HEK293 (cell line): ENCODE results near the gene SPTLC3.

Experiments used
- CTCF ChIA-PET: fragments of 350-600 bp; formaldehyde crosslinking; extraction: SDS; loops from one replicate; lab custom pipeline; 2021; ENCODE audit warnings: antibody characterized with exemption; lab: Yijun Ruan, JAX
- POLR2A ChIA-PET: fragments of 300-600 bp; formaldehyde crosslinking; extraction: SDS; loops from one replicate; lab custom pipeline; 2020; ENCODE audit warnings: antibody characterized with exemption, inconsistent platforms; lab: Yijun Ruan, JAX
- H3K27ac ChIP-seq: fragments of 200-500 bp; sonication (Bioruptor generic); 2 replicates; pipeline ENCODE4 v1.5.1; 2014; ENCODE audit warnings: low read depth, low read length, control low read depth, inconsistent platforms; ENCODE audit errors: extremely low read depth
- H3K36me3 ChIP-seq, 2 experiments: fragments of 200-500 bp in 1 of 2; sonication (Bioruptor generic) in 1 of 2; 1 replicate in 1 of 2; 2 replicates in 1 of 2; pipeline ENCODE4 v1.5.1; 2014 to 2017; ENCODE audit warnings: inconsistent platforms in 2 of 2, low read length in 2 of 2; ENCODE audit not compliant: control insufficient read depth in 2 of 2, insufficient read depth in 1 of 2
- H3K4me1 ChIP-seq: fragments of 200-500 bp; sonication (Bioruptor generic); 2 replicates; pipeline ENCODE4 v1.5.1; 2014; ENCODE audit warnings: mild to moderate bottlenecking, low read length, inconsistent platforms; ENCODE audit not compliant: control insufficient read depth, insufficient read depth
- H3K4me3 ChIP-seq: 2 replicates; pipeline ENCODE4 v1.5.1; 2011; ENCODE audit warnings: low read depth, mild to moderate bottlenecking, control low read depth, low read length, moderate library complexity
- H3K9me3 ChIP-seq: fragments of 200-500 bp; sonication (Bioruptor generic); 2 replicates; pipeline ENCODE4 v1.5.1; 2014; ENCODE audit warnings: low read depth, low read length, inconsistent platforms; ENCODE audit not compliant: control insufficient read depth, insufficient read depth
- CTCF ChIP-seq: fragments of 450-650 bp; formaldehyde crosslinking; IDR thresholded peaks from 2 replicates; pipeline ENCODE4 v1.5.1; 2016; ENCODE audit warnings: missing biosample characterization, missing genetic modification characterization
- GLIS2 ChIP-seq: fragments of 450-650 bp; formaldehyde crosslinking; IDR thresholded peaks from 2 replicates; pipeline ENCODE4 v1.5.1; 2016; ENCODE audit warnings: missing biosample characterization, missing genetic modification characterization
- MYNN ChIP-seq: fragments of 450-650 bp; formaldehyde crosslinking; IDR thresholded peaks from 2 replicates; pipeline ENCODE4 v1.5.1; 2016; ENCODE audit warnings: missing biosample characterization, missing genetic modification characterization, borderline replicate concordance
- OVOL3 ChIP-seq: fragments of 450-650 bp; formaldehyde crosslinking; IDR thresholded peaks from 2 replicates; pipeline ENCODE4 v1.5.1; 2016; ENCODE audit warnings: missing biosample characterization, missing genetic modification characterization
- PRDM1 ChIP-seq: fragments of 450-650 bp; formaldehyde crosslinking; IDR thresholded peaks from 2 replicates; pipeline ENCODE4; 2016; ENCODE audit warnings: missing biosample characterization, missing genetic modification characterization
- RBAK ChIP-seq: fragments of 450-650 bp; formaldehyde crosslinking; IDR thresholded peaks from 2 replicates; pipeline ENCODE4 v1.5.1; 2016; ENCODE audit warnings: missing biosample characterization, missing genetic modification characterization
- REPIN1 ChIP-seq: fragments of 450-650 bp; formaldehyde crosslinking; IDR thresholded peaks from 2 replicates; pipeline ENCODE4 v1.5.1; 2017; ENCODE audit warnings: missing biosample characterization, missing genetic modification characterization, low read depth
- SETDB1 ChIP-seq: IDR thresholded peaks from one replicate; pipeline ENCODE4 v1.6.1; 2017; ENCODE audit warnings: mild to moderate bottlenecking, low read length, moderate library complexity, mixed read lengths; ENCODE audit not compliant: insufficient read length
- ZBTB7A ChIP-seq: fragments of 450-650 bp; formaldehyde crosslinking; IDR thresholded peaks from 2 replicates; pipeline ENCODE4 v1.5.1; 2016; ENCODE audit warnings: low read depth, missing biosample characterization, missing genetic modification characterization
- ZNF148 ChIP-seq: fragments of 450-650 bp; formaldehyde crosslinking; IDR thresholded peaks from 2 replicates; pipeline ENCODE4 v1.5.0; 2017; ENCODE audit warnings: missing biosample characterization, missing genetic modification characterization, borderline replicate concordance
- ZNF202 ChIP-seq: fragments of 450-650 bp; formaldehyde crosslinking; IDR thresholded peaks from 2 replicates; pipeline ENCODE4 v1.5.1; 2016; ENCODE audit warnings: missing biosample characterization, missing genetic modification characterization, borderline replicate concordance
- ZNF248 ChIP-seq: fragments of 450-650 bp; formaldehyde crosslinking; IDR thresholded peaks from 2 replicates; pipeline ENCODE4 v1.5.1; 2017; ENCODE audit warnings: missing biosample characterization, missing genetic modification characterization
- ZNF561 ChIP-seq: fragments of 450-650 bp; IDR thresholded peaks from 2 replicates; pipeline ENCODE4 v1.5.1; 2018; ENCODE audit warnings: missing biosample characterization, missing genetic modification characterization, borderline replicate concordance
- ZNF624 ChIP-seq: fragments of 450-650 bp; formaldehyde crosslinking; IDR thresholded peaks from 2 replicates; pipeline ENCODE4 v1.5.1; 2017; ENCODE audit warnings: missing biosample characterization, missing genetic modification characterization
- ZNF639 ChIP-seq: fragments of 450-650 bp; formaldehyde crosslinking; IDR thresholded peaks from 2 replicates; pipeline ENCODE4 v1.5.1; 2016; ENCODE audit warnings: missing biosample characterization, missing genetic modification characterization
- ZSCAN30 ChIP-seq: fragments of 450-650 bp; IDR thresholded peaks from 2 replicates; pipeline ENCODE4 v1.5.1; 2018; ENCODE audit warnings: missing biosample characterization, mild to moderate bottlenecking, missing genetic modification characterization, moderate library complexity
- TF ChIP-seq, protein P1 (sequence below): IDR thresholded peaks from 2 replicates; pipeline ENCODE4 v1.6.1; 2011; ENCODE audit warnings: mild to moderate bottlenecking, low read depth, low read length, borderline replicate concordance
- TF ChIP-seq, protein P2 (sequence below): fragments of 450-650 bp; formaldehyde crosslinking; IDR thresholded peaks from 2 replicates; pipeline ENCODE4 v1.5.1; 2016; ENCODE audit warnings: missing biosample characterization, missing genetic modification characterization, low read depth
- TF ChIP-seq, protein P3 (sequence below): fragments of 450-650 bp; formaldehyde crosslinking; IDR thresholded peaks from 2 replicates; pipeline ENCODE4 v1.5.1; 2017; ENCODE audit warnings: missing biosample characterization, missing genetic modification characterization
- TF ChIP-seq, protein P4 (sequence below): fragments of 450-650 bp; formaldehyde crosslinking; IDR thresholded peaks from 2 replicates; pipeline ENCODE4 v1.5.1; 2016; ENCODE audit warnings: missing biosample characterization, missing genetic modification characterization

The SPTLC3 gene

GRCh38 chr20:13170771-13171170 is 162.0 kb downstream of the SPTLC3 start:
- H3K27ac ChIP-seq = no peak overlapping the region
- no peaks in the 10 kb centered on the region for H3K4me1 ChIP-seq
- H3K36me3 ChIP-seq = no peaks in the 10 kb centered on the region
- TF ChIP-seq, protein P1, sequence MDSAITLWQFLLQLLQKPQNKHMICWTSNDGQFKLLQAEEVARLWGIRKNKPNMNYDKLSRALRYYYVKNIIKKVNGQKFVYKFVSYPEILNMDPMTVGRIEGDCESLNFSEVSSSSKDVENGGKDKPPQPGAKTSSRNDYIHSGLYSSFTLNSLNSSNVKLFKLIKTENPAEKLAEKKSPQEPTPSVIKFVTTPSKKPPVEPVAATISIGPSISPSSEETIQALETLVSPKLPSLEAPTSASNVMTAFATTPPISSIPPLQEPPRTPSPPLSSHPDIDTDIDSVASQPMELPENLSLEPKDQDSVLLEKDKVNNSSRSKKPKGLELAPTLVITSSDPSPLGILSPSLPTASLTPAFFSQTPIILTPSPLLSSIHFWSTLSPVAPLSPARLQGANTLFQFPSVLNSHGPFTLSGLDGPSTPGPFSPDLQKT = no peak
- TF ChIP-seq SETDB1 (no peak), OVOL3 (no peak), RBAK (no peak), ZNF561 (tag by site-specific recombination) (no peak), ZNF624 (tag by site-specific recombination) (no peak), ZNF148 (tag by site-specific recombination) (no peak), ZBTB7A (tag by site-specific recombination) (no peak), PRDM1 (no peak), ZNF202 (tag by site-specific recombination) (no peak), ZSCAN30 (tag by site-specific recombination) (no peak), CTCF (tag by site-specific recombination) (no peak)
- TF ChIP-seq, protein P2, sequence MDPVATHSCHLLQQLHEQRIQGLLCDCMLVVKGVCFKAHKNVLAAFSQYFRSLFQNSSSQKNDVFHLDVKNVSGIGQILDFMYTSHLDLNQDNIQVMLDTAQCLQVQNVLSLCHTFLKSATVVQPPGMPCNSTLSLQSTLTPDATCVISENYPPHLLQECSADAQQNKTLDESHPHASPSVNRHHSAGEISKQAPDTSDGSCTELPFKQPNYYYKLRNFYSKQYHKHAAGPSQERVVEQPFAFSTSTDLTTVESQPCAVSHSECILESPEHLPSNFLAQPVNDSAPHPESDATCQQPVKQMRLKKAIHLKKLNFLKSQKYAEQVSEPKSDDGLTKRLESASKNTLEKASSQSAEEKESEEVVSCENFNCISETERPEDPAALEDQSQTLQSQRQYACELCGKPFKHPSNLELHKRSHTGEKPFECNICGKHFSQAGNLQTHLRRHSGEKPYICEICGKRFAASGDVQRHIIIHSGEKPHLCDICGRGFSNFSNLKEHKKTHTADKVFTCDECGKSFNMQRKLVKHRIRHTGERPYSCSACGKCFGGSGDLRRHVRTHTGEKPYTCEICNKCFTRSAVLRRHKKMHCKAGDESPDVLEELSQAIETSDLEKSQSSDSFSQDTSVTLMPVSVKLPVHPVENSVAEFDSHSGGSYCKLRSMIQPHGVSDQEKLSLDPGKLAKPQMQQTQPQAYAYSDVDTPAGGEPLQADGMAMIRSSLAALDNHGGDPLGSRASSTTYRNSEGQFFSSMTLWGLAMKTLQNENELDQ (tag by site-specific recombination) = no peak
- CTCF ChIA-PET = interaction anchor here (0.7 kb wide), 1 partner anchor 558 kb away, joined by 3 read pairs; no protein-coding TSS in a partner anchor
- POLR2A ChIA-PET = no interaction called here
- no peak overlapping the region for H3K4me3 ChIP-seq
- H3K9me3 ChIP-seq = no peaks in the 10 kb centered on the region

DNA sequence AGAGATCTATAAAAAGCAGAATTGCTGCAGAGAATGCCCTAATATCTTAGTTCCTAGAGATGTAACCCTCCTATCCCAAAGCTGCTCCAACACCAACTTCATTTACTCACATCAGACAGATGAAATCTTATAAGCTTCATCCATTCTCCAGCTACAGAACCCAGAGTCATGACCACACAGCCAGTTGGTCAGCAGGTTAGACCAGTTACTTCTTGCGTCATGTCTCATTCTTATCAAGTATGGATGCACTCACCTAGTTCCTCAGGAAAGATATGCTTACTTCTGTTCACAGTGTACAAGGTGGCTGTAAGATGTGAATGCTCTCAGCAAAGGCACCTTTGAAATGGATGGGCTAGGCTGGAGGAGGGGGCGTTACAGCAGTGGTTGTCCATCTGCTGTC is 164.4 kb downstream of the SPTLC3 start:
- POLR2A ChIA-PET = no interaction called here
- Histone ChIP-seq H3K36me3 (no peaks in the 10 kb centered on the region), H3K4me1 (no peaks in the 10 kb centered on the region), H3K27ac (no peak overlapping the region), H3K4me3 (no peak overlapping the region), H3K9me3 (no peaks in the 10 kb centered on the region)
- no peak for TF ChIP-seq REPIN1 (tag by site-specific recombination)
- TF ChIP-seq ZNF639 (tag by site-specific recombination) = no peak
- TF ChIP-seq, protein P3, sequence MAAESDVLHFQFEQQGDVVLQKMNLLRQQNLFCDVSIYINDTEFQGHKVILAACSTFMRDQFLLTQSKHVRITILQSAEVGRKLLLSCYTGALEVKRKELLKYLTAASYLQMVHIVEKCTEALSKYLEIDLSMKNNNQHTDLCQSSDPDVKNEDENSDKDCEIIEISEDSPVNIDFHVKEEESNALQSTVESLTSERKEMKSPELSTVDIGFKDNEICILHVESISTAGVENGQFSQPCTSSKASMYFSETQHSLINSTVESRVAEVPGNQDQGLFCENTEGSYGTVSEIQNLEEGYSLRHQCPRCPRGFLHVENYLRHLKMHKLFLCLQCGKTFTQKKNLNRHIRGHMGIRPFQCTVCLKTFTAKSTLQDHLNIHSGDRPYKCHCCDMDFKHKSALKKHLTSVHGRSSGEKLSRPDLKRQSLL (tag by site-specific recombination) = no peak
- no peak for TF ChIP-seq MYNN
- no peak for TF ChIP-seq ZNF248
- TF ChIP-seq, protein P4, sequence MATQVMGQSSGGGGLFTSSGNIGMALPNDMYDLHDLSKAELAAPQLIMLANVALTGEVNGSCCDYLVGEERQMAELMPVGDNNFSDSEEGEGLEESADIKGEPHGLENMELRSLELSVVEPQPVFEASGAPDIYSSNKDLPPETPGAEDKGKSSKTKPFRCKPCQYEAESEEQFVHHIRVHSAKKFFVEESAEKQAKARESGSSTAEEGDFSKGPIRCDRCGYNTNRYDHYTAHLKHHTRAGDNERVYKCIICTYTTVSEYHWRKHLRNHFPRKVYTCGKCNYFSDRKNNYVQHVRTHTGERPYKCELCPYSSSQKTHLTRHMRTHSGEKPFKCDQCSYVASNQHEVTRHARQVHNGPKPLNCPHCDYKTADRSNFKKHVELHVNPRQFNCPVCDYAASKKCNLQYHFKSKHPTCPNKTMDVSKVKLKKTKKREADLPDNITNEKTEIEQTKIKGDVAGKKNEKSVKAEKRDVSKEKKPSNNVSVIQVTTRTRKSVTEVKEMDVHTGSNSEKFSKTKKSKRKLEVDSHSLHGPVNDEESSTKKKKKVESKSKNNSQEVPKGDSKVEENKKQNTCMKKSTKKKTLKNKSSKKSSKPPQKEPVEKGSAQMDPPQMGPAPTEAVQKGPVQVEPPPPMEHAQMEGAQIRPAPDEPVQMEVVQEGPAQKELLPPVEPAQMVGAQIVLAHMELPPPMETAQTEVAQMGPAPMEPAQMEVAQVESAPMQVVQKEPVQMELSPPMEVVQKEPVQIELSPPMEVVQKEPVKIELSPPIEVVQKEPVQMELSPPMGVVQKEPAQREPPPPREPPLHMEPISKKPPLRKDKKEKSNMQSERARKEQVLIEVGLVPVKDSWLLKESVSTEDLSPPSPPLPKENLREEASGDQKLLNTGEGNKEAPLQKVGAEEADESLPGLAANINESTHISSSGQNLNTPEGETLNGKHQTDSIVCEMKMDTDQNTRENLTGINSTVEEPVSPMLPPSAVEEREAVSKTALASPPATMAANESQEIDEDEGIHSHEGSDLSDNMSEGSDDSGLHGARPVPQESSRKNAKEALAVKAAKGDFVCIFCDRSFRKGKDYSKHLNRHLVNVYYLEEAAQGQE (tag by site-specific recombination) = no peak
- TF ChIP-seq GLIS2 = no peak
- CTCF ChIA-PET = no interaction called here
